K562 (cell line): ENCODE measurements around the gene POLR2C. TPM values are rescaled to one million over a fixed set of nuclear protein-coding genes. Genes with fewer than 3 reads are reported as not detected.
A peak's percentile ranks its signal among the peaks of the same experiment; 100 is the strongest.

Source experiments
- ATAC-seq: fragments of 200-7000 bp; cut with Tn5 transposase; 3 replicates; pipeline ENCODE4 v1.9.1; 2020; ENCODE audit warnings: moderate library complexity
- BruUV-seq: library from RNA; stranded (reverse); fragments of 400-500 nt; replicated peaks from 2 replicates; lab custom pipeline; 2021; lab: Mats Ljungman, UMichigan
- CTCF ChIA-PET: fragments of 300-600 bp; formaldehyde crosslinking; extraction: SDS; loops from one replicate; lab custom pipeline; 2021; ENCODE audit warnings: low intra/inter-chr PET ratio; lab: Yijun Ruan, JAX
- POLR2A ChIA-PET: fragments of 300-600, 350-650 bp; sonication (Branson Sonifier 250); formaldehyde crosslinking; extraction: SDS; loops from one replicate; lab custom pipeline; 2021; ENCODE audit warnings: antibody characterized with exemption, inconsistent platforms; lab: Yijun Ruan, JAX
- DNase-seq, 4 experiments: peaks; one replicate each; pipeline versions ENCODE4 v3.0.0 to v3.0.0-alpha.2; 2011 to 2018; ENCODE audit warnings: low spot score in 3 of 4, mixed read lengths in 3 of 4; ENCODE audit errors: extremely low read depth in 1 of 4
- FAIRE-seq: peaks from 2 replicates; lab custom pipeline; 2011; peaks lifted over from hg19 to GRCh38; lab: Jason Lieb, UNC
- H2AFZ ChIP-seq: 2 replicates; pipeline ENCODE4 v1.6.0; 2011; ENCODE audit warnings: low read depth, low read length, control low read depth, inconsistent platforms
- H3K27ac ChIP-seq: fragments of 200-600 bp; 3 replicates; pipeline ENCODE4 v1.8.0; 2011; ENCODE audit warnings: low read depth, mild to moderate bottlenecking, control low read depth, inconsistent platforms, low read length, moderate library complexity, mixed read lengths; ENCODE audit errors: extremely low read depth
- H3K27me3 ChIP-seq, 2 experiments: fragments of 300-600 bp in 1 of 2; 2 replicates in 1 of 2; 3 replicates in 1 of 2; pipeline versions ENCODE4 v1.6.0 to v1.8.0; 2011; ENCODE audit warnings: inconsistent platforms in 2 of 2, low read length in 2 of 2, mild to moderate bottlenecking in 1 of 2, mixed read lengths in 1 of 2, moderate library complexity in 1 of 2; ENCODE audit not compliant: control insufficient read depth in 2 of 2, insufficient read depth in 2 of 2
- H3K36me3 ChIP-seq: fragments of 300-600 bp; 3 replicates; pipeline ENCODE4 v1.8.0; 2011; ENCODE audit warnings: mild to moderate bottlenecking, low read length, inconsistent platforms; ENCODE audit not compliant: control insufficient read depth, insufficient read depth
- H3K4me1 ChIP-seq, 2 experiments: fragments of 200-600 bp in 1 of 2; replicated peaks in 1 of 2; 2 replicates in 1 of 2; 3 replicates in 1 of 2; pipeline versions ENCODE4 v1.5.1 to v1.8.0; 2011; ENCODE audit warnings: inconsistent platforms in 2 of 2, low read length in 2 of 2, mild to moderate bottlenecking in 1 of 2, mixed read lengths in 1 of 2, moderate library complexity in 1 of 2; ENCODE audit not compliant: control insufficient read depth in 2 of 2, insufficient read depth in 2 of 2
- H3K4me2 ChIP-seq: 2 replicates; pipeline ENCODE4 v1.6.1; 2011; ENCODE audit warnings: low read length, control low read depth, inconsistent platforms, mixed read lengths; ENCODE audit not compliant: insufficient read depth
- H3K4me3 ChIP-seq: fragments of 200-600 bp; sonication (generic), shearing (Covaris generic); 2 replicates; pipeline ENCODE4 v1.5.1; 2016; ENCODE audit warnings: control low read depth, inconsistent platforms
- H3K79me2 ChIP-seq: fragments of 200-600 bp; 3 replicates; pipeline ENCODE4 v1.8.0; 2011; ENCODE audit warnings: low read length, inconsistent platforms; ENCODE audit not compliant: control insufficient read depth, insufficient read depth
- H3K9ac ChIP-seq, 2 experiments: 2 replicates each; pipeline versions ENCODE4 v1.6.0 to v1.6.1; 2011; ENCODE audit warnings: low read depth in 2 of 2, low read length in 2 of 2, control low read depth in 1 of 2, inconsistent platforms in 1 of 2, mild to moderate bottlenecking in 1 of 2, mixed read lengths in 1 of 2; ENCODE audit not compliant: insufficient read depth in 1 of 2
- H3K9me1 ChIP-seq: one replicate; pipeline ENCODE4 v1.6.0; 2011; ENCODE audit warnings: inconsistent platforms, mild to moderate bottlenecking, low read length, moderate library complexity; ENCODE audit not compliant: control insufficient read depth, insufficient read depth
- H3K9me3 ChIP-seq: replicated peaks from 2 replicates; pipeline ENCODE4 v1.5.1; 2011; ENCODE audit warnings: low read depth, low read length, inconsistent platforms; ENCODE audit not compliant: control insufficient read depth, insufficient read depth
- H4K20me1 ChIP-seq: replicated peaks from 2 replicates; pipeline ENCODE4 v1.6.1; 2011; ENCODE audit warnings: low read length, inconsistent platforms, mixed read lengths; ENCODE audit not compliant: control insufficient read depth, insufficient read depth
- HMG20A ChIP-seq: fragments of 450-650 bp; formaldehyde crosslinking; conservative IDR thresholded peaks from 2 replicates; pipeline ENCODE4 v1.4.0; 2020; ENCODE audit warnings: mild to moderate bottlenecking, mixed read lengths
- SMARCC2 ChIP-seq: fragments of 450-650 bp; IDR thresholded peaks from 2 replicates; pipeline ENCODE4 v1.6.1; 2017; ENCODE audit warnings: antibody characterized with exemption, moderate library complexity, mild to moderate bottlenecking, low read depth
- ZNF551 ChIP-seq: fragments of 250-450 bp; sonication (Bioruptor Pico); IDR thresholded peaks from 2 replicates; pipeline ENCODE4 v1.5.0; 2021; ENCODE audit warnings: mild to moderate bottlenecking, moderate library complexity
- ZSCAN32 ChIP-seq: fragments of 450-650 bp; formaldehyde crosslinking; IDR thresholded peaks from 2 replicates; pipeline ENCODE4 v1.4.0; 2020; ENCODE audit warnings: mild to moderate bottlenecking, moderate library complexity
- WGBS: fragments of 100-300 bp; shearing (Covaris generic); methylation state at CpG from one replicate; pipeline ENCODE4 v1.1.6; 2016; ENCODE audit warnings: low coverage, mixed read lengths; ENCODE audit not compliant: insufficient coverage; ENCODE audit errors: missing lambda C conversion rate; 5-methylcytosine and 5-hydroxymethylcytosine counted together
- in situ Hi-C: fragments of 300-500 bp; cut with MboI; formaldehyde crosslinking; loops from 4 replicates; pipeline ENCODE4 v1.15.0; 2018; ENCODE audit warnings: inconsistent platforms, mixed read lengths
- intact Hi-C: fragments of 100-400 bp; cut with micrococcal nuclease; formaldehyde crosslinking; loops from 2 replicates; pipeline ENCODE4 v1.14.2; 2022
- polyA plus RNA-seq, 8 experiments: library from polyadenylated mRNA; depleted of rRNA in 4 of 8; stranded (reverse) in 5 of 8; unstranded in 3 of 8; fragments of >200 nt; fragmentation: Nextera tagmentation in 2 of 8; fragmentation: Illumina TruSeq in 1 of 8; extraction: Ambion mirVana in 2 of 8; extraction: Trizol in 1 of 8; gene quantifications; 2 replicates each; pipeline versions ENCODE4 v1.2.1 to v1.2.3, GENCODE V29; 2011 to 2014; ENCODE audit warnings: inconsistent platforms in 1 of 8, missing spikeins in 1 of 8
- total RNA-seq, 7 experiments: library from RNA; depleted of rRNA in 6 of 7; stranded (reverse); fragments of >200 nt in 6 of 7; fragmentation: Illumina TruSeq in 2 of 7; extraction: Trizol in 2 of 7; gene quantifications; 2 replicates each; pipeline versions ENCODE4 v1.2.1 to v1.2.3, GENCODE V29; 2011 to 2021; ENCODE audit warnings: low replicate concordance in 1 of 7
- TF ChIP-seq, protein P1 (sequence below): fragments of 250-450 bp; sonication (Bioruptor Pico); IDR thresholded peaks from 2 replicates; pipeline ENCODE4 v1.5.0; 2020; ENCODE audit warnings: mild to moderate bottlenecking
- TF ChIP-seq, protein P2 (sequence below): fragments of 450-650 bp; IDR thresholded peaks from 2 replicates; pipeline ENCODE4 v1.6.1; 2017; ENCODE audit warnings: antibody characterized with exemption, mild to moderate bottlenecking
- TF ChIP-seq, protein P3 (sequence below): fragments of 450-650 bp; IDR thresholded peaks from 2 replicates; pipeline ENCODE4 v1.6.1; 2016; ENCODE audit warnings: borderline replicate concordance

POLR2C gene
- total and polyA plus RNA-seq, 9 of the 15 experiments (the other 6 are each of a cell fraction or from before 2014, with no cell fraction given) = 70.3 to 163 (median 92.3) TPM

DNA sequence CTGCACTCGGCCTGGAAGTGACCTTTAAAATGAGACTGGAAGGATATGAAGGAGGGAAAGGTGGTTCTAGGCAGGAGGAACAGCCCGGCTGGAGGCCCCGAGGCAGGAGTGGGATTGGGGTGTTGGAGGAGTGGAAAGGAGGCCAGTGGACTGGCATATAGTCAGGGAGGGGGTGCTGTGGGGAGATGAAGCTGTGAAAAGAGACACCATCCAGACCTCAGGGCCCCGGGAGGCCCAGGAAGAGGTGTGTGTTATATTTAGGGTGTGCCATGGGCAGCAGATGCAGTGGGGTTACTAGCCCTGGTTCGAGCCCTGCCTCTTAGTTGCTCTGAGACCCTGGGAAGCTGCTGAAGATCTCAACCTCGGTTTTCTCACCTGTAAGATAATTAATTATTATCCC is 42.7 kb downstream of the POLR2C start (continued):
- TF ChIP-seq, protein P1, sequence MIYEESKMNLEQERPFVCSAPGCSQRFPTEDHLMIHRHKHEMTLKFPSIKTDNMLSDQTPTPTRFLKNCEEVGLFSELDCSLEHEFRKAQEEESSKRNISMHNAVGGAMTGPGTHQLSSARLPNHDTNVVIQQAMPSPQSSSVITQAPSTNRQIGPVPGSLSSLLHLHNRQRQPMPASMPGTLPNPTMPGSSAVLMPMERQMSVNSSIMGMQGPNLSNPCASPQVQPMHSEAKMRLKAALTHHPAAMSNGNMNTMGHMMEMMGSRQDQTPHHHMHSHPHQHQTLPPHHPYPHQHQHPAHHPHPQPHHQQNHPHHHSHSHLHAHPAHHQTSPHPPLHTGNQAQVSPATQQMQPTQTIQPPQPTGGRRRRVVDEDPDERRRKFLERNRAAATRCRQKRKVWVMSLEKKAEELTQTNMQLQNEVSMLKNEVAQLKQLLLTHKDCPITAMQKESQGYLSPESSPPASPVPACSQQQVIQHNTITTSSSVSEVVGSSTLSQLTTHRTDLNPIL = no peak
- TF ChIP-seq ZSCAN32 (CRISPR knock-in tag) = no peak

DNA sequence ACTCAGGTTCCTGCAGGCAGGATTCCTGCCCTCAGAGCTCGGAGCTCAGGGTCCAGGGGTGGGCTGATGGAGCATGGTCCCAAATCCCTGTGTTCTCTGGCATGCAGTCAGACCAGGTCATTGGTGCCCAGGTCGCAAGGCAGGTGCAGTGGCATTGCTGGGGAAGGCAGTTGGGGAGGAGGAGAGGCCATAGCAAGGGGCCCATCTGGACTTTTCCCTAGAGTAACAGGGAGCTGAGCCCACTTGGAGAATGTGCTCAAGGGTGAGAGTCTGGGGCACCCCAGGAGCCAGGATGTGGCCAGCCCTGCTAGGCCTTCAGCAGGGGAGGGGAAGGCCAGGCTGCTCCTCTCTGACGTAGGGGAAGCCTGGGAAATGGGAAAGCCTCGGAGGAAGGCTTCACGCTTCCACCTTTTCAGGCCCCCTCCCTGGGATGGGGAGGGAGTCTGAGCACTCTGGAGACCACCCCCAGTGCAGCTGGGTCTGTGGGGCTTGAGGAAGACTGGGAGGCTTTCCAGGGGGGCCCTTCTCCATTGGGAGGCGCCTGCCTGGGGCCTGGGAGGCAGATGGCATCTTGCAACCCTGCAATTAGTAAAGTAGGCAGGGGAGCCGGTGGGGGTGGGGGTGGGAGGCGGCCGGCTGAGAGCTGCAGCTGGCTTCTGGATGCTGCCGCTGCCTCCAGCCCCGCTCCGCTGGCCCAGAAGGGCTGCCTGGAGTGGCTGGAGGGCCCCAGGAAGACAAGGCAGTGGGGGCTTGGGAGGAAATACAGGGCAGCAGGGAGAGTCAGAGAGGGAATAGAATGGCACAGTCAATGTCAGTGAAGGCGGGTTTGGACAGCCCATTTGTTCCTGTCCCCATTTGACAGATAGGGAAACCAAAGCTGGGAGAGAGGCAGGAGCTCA is 44.9 kb downstream of the POLR2C start:
- H3K9ac ChIP-seq = peak overlapping the region in 1 of 2 experiments; percentile 69; a peak in 1 of 4 replicates
- DNase-seq (no peak), ATAC-seq (no peak), FAIRE-seq (no peak)
- 0 out of 2 replicates have a peak, but pooled peaks cover 3% of the 10 kb centered on the region for H4K20me1 ChIP-seq
- no peaks in the 10 kb centered on the region for H3K9me3 ChIP-seq
- POLR2A ChIA-PET = interaction anchor here (0.6 to 0.9 kb wide), 4 partner anchors 9 to 23 kb away, joined by 3 to 4 read pairs (median 4); no protein-coding TSS in a partner anchor
- no peak overlapping the region for H3K27ac ChIP-seq
- peaks cover 0 to 5% of the 10 kb centered on the region in 2 experiments; a peak in 2 of 5 replicates for H3K4me1 ChIP-seq
- BruUV-seq = no TSS peak
- no peak overlapping the region for H2AFZ ChIP-seq
- in situ Hi-C loops = no loop called here
- WGBS = 6% methylated on average over 9 of the region's 13 CpGs
- no peaks in the 10 kb centered on the region for H3K36me3 ChIP-seq
- no peak overlapping the region for H3K4me3 ChIP-seq
- TF ChIP-seq SMARCC2 (no peak), ZNF551 (CRISPR knock-in tag) (no peak), HMG20A (CRISPR knock-in tag) (no peak)
- TF ChIP-seq, protein P2, sequence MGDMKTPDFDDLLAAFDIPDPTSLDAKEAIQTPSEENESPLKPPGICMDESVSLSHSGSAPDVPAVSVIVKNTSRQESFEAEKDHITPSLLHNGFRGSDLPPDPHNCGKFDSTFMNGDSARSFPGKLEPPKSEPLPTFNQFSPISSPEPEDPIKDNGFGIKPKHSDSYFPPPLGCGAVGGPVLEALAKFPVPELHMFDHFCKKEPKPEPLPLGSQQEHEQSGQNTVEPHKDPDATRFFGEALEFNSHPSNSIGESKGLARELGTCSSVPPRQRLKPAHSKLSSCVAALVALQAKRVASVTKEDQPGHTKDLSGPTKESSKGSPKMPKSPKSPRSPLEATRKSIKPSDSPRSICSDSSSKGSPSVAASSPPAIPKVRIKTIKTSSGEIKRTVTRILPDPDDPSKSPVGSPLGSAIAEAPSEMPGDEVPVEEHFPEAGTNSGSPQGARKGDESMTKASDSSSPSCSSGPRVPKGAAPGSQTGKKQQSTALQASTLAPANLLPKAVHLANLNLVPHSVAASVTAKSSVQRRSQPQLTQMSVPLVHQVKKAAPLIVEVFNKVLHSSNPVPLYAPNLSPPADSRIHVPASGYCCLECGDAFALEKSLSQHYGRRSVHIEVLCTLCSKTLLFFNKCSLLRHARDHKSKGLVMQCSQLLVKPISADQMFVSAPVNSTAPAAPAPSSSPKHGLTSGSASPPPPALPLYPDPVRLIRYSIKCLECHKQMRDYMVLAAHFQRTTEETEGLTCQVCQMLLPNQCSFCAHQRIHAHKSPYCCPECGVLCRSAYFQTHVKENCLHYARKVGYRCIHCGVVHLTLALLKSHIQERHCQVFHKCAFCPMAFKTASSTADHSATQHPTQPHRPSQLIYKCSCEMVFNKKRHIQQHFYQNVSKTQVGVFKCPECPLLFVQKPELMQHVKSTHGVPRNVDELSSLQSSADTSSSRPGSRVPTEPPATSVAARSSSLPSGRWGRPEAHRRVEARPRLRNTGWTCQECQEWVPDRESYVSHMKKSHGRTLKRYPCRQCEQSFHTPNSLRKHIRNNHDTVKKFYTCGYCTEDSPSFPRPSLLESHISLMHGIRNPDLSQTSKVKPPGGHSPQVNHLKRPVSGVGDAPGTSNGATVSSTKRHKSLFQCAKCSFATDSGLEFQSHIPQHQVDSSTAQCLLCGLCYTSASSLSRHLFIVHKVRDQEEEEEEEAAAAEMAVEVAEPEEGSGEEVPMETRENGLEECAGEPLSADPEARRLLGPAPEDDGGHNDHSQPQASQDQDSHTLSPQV = no peak
- TF ChIP-seq, protein P3, sequence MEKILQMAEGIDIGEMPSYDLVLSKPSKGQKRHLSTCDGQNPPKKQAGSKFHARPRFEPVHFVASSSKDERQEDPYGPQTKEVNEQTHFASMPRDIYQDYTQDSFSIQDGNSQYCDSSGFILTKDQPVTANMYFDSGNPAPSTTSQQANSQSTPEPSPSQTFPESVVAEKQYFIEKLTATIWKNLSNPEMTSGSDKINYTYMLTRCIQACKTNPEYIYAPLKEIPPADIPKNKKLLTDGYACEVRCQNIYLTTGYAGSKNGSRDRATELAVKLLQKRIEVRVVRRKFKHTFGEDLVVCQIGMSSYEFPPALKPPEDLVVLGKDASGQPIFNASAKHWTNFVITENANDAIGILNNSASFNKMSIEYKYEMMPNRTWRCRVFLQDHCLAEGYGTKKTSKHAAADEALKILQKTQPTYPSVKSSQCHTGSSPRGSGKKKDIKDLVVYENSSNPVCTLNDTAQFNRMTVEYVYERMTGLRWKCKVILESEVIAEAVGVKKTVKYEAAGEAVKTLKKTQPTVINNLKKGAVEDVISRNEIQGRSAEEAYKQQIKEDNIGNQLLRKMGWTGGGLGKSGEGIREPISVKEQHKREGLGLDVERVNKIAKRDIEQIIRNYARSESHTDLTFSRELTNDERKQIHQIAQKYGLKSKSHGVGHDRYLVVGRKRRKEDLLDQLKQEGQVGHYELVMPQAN = no peak
- no peak overlapping the region for H3K4me2 ChIP-seq
- CTCF ChIA-PET = no interaction called here
- peaks cover 0 to 31% of the 10 kb centered on the region in 2 experiments; a peak in 3 of 5 replicates for H3K27me3 ChIP-seq
- H3K79me2 ChIP-seq = no peaks in the 10 kb centered on the region
- intact Hi-C loops = no loop called here
- no peaks in the 10 kb centered on the region for H3K9me1 ChIP-seq
